HepG2 (cell line): ENCODE data around the gene CARMIL3. TPM values are rescaled to one million over a fixed set of nuclear protein-coding genes. Genes with fewer than 3 reads are reported as not detected.

Experiments used
- ARID5B ChIP-seq: IDR thresholded peaks from 2 replicates; pipeline ENCODE4 v1.4.0; 2020; ENCODE audit warnings: mild to moderate bottlenecking, missing genetic modification reagents
- E2F5 ChIP-seq: sonication (generic); formaldehyde crosslinking; conservative IDR thresholded peaks from 2 replicates; pipeline ENCODE4 v1.4.0; 2020; ENCODE audit warnings: missing genetic modification reagents
- FOXA1 ChIP-seq, 2 experiments: fragments of 450-650 bp in 1 of 2; sonication (generic) in 1 of 2; formaldehyde crosslinking in 1 of 2; IDR thresholded peaks; 2 replicates each; pipeline versions ENCODE4 v1.4.0 to v1.6.1; 2016 to 2020; ENCODE audit warnings: missing genetic modification reagents in 1 of 2
- FOXO4 ChIP-seq: sonication (generic); formaldehyde crosslinking; conservative IDR thresholded peaks from 2 replicates; pipeline ENCODE4 v1.8.1; 2023; ENCODE audit warnings: missing genetic modification reagents
- HNRNPK ChIP-seq: fragments of 200-400 bp; formaldehyde crosslinking; IDR thresholded peaks from 2 replicates; pipeline ENCODE4 v1.6.1; 2018; ENCODE audit warnings: low read length, low read depth, moderate library complexity, mild to moderate bottlenecking; ENCODE audit not compliant: poor library complexity, severe bottlenecking
- HOXA9 ChIP-seq: sonication (generic); formaldehyde crosslinking; IDR thresholded peaks from 2 replicates; pipeline ENCODE4 v1.8.1; 2022; ENCODE audit warnings: missing genetic modification reagents, mild to moderate bottlenecking, moderate library complexity, borderline replicate concordance
- NPAS2 ChIP-seq: sonication (generic); formaldehyde crosslinking; IDR thresholded peaks from 2 replicates; pipeline ENCODE4 v1.8.0; 2022; ENCODE audit warnings: mild to moderate bottlenecking, missing genetic modification reagents, borderline replicate concordance
- RAD51 ChIP-seq: fragments of 450-650 bp; IDR thresholded peaks from 2 replicates; pipeline ENCODE4 v1.6.1; 2016; ENCODE audit warnings: borderline replicate concordance
- RBAK ChIP-seq: sonication (generic); formaldehyde crosslinking; IDR thresholded peaks from 2 replicates; pipeline ENCODE4 v1.5.1; 2020; ENCODE audit warnings: mild to moderate bottlenecking, missing genetic modification reagents
- SMARCC2 ChIP-seq: fragments of 450-650 bp; IDR thresholded peaks from 2 replicates; pipeline ENCODE4 v1.6.1; 2017; ENCODE audit warnings: antibody characterized with exemption, mild to moderate bottlenecking
- SOX6 ChIP-seq, 2 experiments: fragments of 450-650 bp in 1 of 2; sonication (generic) in 1 of 2; formaldehyde crosslinking in 1 of 2; IDR thresholded peaks; 2 replicates each; pipeline versions ENCODE4 v1.4.0 to v1.6.1; 2017 to 2020; ENCODE audit warnings: antibody characterized with exemption in 1 of 2, mild to moderate bottlenecking in 1 of 2, missing genetic modification reagents in 1 of 2
- TAF1 ChIP-seq: sonication (generic); formaldehyde crosslinking; IDR thresholded peaks from 2 replicates; pipeline ENCODE4 v1.4.0; 2020; ENCODE audit warnings: missing genetic modification reagents
- TBX3 ChIP-seq: fragments of 450-650 bp; IDR thresholded peaks from 2 replicates; pipeline ENCODE4 v1.6.1; 2017; ENCODE audit warnings: antibody characterized with exemption, mild to moderate bottlenecking, inconsistent platforms, borderline replicate concordance
- WIZ ChIP-seq: sonication (generic); formaldehyde crosslinking; IDR thresholded peaks from 2 replicates; pipeline ENCODE4 v1.5.1; 2020; ENCODE audit warnings: mild to moderate bottlenecking, missing genetic modification reagents
- ZBTB26 ChIP-seq: IDR thresholded peaks from 2 replicates; pipeline ENCODE4 v1.6.1; 2016; ENCODE audit warnings: missing compliant biosample characterization, missing genetic modification reagents, borderline replicate concordance
- ZNF124 ChIP-seq: sonication (generic); formaldehyde crosslinking; IDR thresholded peaks from 2 replicates; pipeline ENCODE4 v1.4.0; 2020; ENCODE audit warnings: missing genetic modification reagents
- ZNF326 ChIP-seq: sonication (generic); formaldehyde crosslinking; IDR thresholded peaks from 2 replicates; pipeline ENCODE4 v1.4.0; 2020; ENCODE audit warnings: missing genetic modification reagents, borderline replicate concordance
- ZNF431 ChIP-seq: sonication (generic); formaldehyde crosslinking; IDR thresholded peaks from 2 replicates; pipeline ENCODE4 v1.9.0; 2022; ENCODE audit warnings: missing genetic modification reagents, low read depth, mild to moderate bottlenecking, borderline replicate concordance
- ZNF44 ChIP-seq: sonication (generic); formaldehyde crosslinking; IDR thresholded peaks from 2 replicates; pipeline ENCODE4 v1.5.1; 2020; ENCODE audit warnings: mild to moderate bottlenecking, missing genetic modification reagents
- ZNF567 ChIP-seq: sonication (generic); formaldehyde crosslinking; IDR thresholded peaks from 2 replicates; pipeline ENCODE4 v1.8.1; 2023; ENCODE audit warnings: mild to moderate bottlenecking, missing genetic modification reagents, borderline replicate concordance
- polyA plus RNA-seq, 8 experiments: library from polyadenylated mRNA; depleted of rRNA in 3 of 8; stranded (reverse) in 7 of 8; unstranded in 1 of 8; fragments of >200 nt; fragmentation: Illumina TruSeq in 4 of 8; extraction: Trizol in 4 of 8; gene quantifications; 2 replicates each; pipeline versions ENCODE4 v1.2.1 to v1.2.3, GENCODE V29; 2011 to 2016; ENCODE audit warnings: low read depth in 4 of 8, missing spikeins in 1 of 8, mixed read lengths in 1 of 8; ENCODE audit not compliant: insufficient read depth in 1 of 8
- total RNA-seq, 5 experiments: library from RNA; depleted of rRNA; stranded (reverse); fragments of >200 nt; fragmentation: Illumina TruSeq; extraction: Trizol; gene quantifications; 2 replicates each; pipeline ENCODE4 v1.2.3, GENCODE V29; 2016; ENCODE audit warnings: low read depth in 1 of 5

The CARMIL3 gene
- total and polyA plus RNA-seq, 2 of the 13 experiments (the other 11 are each of a cell fraction or from before 2014, with no cell fraction given): 0.27 to 0.55 TPM

DNA sequence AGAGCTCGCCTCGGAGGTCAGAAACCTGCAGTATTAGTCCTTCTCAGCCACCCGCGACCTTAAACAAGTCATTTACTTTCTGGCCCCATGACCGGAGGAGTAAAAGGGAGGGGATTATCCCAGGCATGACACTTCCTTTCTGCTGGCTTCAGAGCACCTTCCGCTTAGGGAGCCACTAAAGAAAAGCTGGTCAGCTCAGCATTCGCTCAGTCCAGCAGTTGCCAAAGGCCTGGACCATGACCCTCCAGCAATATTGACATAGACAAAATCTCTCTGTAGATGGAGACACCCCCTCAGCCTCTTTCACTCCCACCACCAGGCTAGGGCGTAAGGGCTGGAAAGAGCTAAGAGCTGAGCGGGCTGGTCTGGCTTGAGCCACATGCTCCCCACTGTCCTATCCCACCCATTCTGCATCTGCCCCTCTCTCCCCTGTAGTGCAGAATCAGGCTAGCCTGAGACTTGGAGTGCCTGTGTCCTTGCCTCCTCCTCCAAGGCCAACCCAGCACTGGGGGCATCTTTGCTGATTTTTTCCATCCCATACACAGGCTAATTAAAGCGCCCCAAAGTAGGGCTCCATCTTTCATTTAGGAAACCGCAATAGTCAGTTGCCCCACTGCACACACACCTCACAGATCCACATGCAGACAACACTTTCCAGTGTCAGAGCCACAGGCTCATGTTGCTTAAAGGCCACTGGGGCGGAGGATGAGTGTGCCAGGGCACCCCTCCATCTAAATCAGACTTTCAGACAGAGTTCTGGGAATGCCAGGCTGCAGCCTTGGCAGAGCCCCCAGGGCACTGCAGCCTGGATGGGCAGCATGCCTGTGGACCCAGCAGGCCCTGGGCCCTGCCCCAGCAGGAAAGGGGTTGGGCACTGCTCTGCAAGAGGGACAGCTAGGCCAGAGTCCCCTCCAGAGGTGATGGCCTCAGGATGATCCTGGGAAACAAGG is 15.6 kb downstream of the CARMIL3 start (continued):
- TF ChIP-seq ZBTB26 (peak; percentile 37; the same call in 1 of the 2 replicates), E2F5 (CRISPR knock-in tag) (0 out of 2 replicates have a peak, but pooled peaks have one; percentile 20), NPAS2 (CRISPR knock-in tag) (no peak), SOX6 (IDR thresholded peaks at IDR 0.05) (no peak), SOX6 (CRISPR knock-in tag; IDR thresholded peaks at IDR 0.05) (0 out of 2 replicates have a peak, but pooled peaks have one; percentile 25), TAF1 (CRISPR knock-in tag) (no peak; the same call in 1 of the 2 replicates), WIZ (CRISPR knock-in tag) (0 out of 2 replicates have a peak, but pooled peaks have one; percentile 64), FOXO4 (CRISPR knock-in tag) (0 out of 2 replicates have a peak, but pooled peaks have one; percentile 73), ZNF431 (CRISPR knock-in tag) (0 out of 2 replicates have a peak, but pooled peaks have one; percentile 42), RBAK (CRISPR knock-in tag) (peak; percentile 24; the same call in 1 of the 2 replicates), HOXA9 (CRISPR knock-in tag) (no peak), HNRNPK (no peak), ZNF124 (CRISPR knock-in tag) (peak; percentile 68; the same call in 1 of the 2 replicates), RAD51 (no peak), ZNF44 (CRISPR knock-in tag) (no peak; the same call in 1 of the 2 replicates), ZNF567 (CRISPR knock-in tag) (0 out of 2 replicates have a peak, but pooled peaks have one; percentile 13), TBX3 (no peak), SMARCC2 (no peak), ZNF326 (CRISPR knock-in tag) (no peak), ARID5B (CRISPR knock-in tag) (peak; percentile 69), FOXA1 (IDR thresholded peaks at IDR 0.05) (no peak), FOXA1 (CRISPR knock-in tag; IDR thresholded peaks at IDR 0.05) (peak; percentile 89)
